OCI-LY7 (cell line): ENCODE data around the gene TMEM170B.

Source experiments
- EZH2phosphoT487 ChIP-seq: fragments of 200-600 bp; sonication (generic); IDR thresholded peaks from 2 replicates; pipeline ENCODE4 v1.6.1; 2018; ENCODE audit warnings: low read depth, borderline replicate concordance, mild to moderate bottlenecking, mixed run types, antibody characterized with exemption, low read length, moderate library complexity, mixed read lengths
- TF ChIP-seq, protein P1 (sequence below): fragments of 200-600 bp; sonication (generic); conservative IDR thresholded peaks from 2 replicates; pipeline ENCODE4 v1.5.1; 2014; ENCODE audit warnings: mild to moderate bottlenecking, antibody characterized with exemption, low read length, moderate library complexity, mixed read lengths

DNA sequence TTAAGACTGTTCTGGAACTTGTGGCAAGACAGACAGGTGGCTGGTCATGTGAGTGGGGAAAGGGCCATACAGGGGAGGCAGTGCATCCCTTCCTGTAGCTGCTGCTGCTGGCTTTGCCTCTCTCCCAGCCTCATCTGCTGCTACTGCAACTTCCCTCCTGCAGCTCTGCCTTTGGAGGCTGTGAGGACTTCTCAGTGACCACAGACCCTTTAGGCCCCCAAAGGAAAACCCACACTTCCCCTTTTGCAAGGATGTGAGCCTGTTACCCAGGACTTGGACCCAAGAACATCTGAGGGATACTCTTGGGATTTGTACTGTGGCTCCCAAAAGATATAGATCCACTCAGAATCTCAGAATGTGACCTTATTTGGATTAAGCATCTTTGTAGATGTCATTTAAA, 91.0 kb downstream of the TMEM170B start:
- TF ChIP-seq, protein P1, sequence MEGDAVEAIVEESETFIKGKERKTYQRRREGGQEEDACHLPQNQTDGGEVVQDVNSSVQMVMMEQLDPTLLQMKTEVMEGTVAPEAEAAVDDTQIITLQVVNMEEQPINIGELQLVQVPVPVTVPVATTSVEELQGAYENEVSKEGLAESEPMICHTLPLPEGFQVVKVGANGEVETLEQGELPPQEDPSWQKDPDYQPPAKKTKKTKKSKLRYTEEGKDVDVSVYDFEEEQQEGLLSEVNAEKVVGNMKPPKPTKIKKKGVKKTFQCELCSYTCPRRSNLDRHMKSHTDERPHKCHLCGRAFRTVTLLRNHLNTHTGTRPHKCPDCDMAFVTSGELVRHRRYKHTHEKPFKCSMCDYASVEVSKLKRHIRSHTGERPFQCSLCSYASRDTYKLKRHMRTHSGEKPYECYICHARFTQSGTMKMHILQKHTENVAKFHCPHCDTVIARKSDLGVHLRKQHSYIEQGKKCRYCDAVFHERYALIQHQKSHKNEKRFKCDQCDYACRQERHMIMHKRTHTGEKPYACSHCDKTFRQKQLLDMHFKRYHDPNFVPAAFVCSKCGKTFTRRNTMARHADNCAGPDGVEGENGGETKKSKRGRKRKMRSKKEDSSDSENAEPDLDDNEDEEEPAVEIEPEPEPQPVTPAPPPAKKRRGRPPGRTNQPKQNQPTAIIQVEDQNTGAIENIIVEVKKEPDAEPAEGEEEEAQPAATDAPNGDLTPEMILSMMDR, result no peak
- TF ChIP-seq EZH2phosphoT487, result no peak
